Loucy (cell line): Measurements from ENCODE around the gene HAUS3.

ENCODE experiments used
- CTCF ChIP-seq: fragments of 200-600 bp; sonication (generic); conservative IDR thresholded peaks from 2 replicates; pipeline ENCODE4 v1.5.1; 2014; ENCODE audit warnings: mild to moderate bottlenecking, antibody characterized with exemption, low read length
- EZH2phosphoT487 ChIP-seq: fragments of 200-600 bp; IDR thresholded peaks from 2 replicates; pipeline ENCODE4 v1.6.1; 2018; ENCODE audit warnings: antibody characterized with exemption, mild to moderate bottlenecking, moderate library complexity, borderline replicate concordance

GRCh38 chr4:2218436-2218835, 23.5 kb downstream of the HAUS3 start:
- TF ChIP-seq CTCF (no peak), EZH2phosphoT487 (no peak)
